Fibroblast of pulmonary artery (primary cell): Measurements from ENCODE around the gene RNF4.

Experiments
- DNase-seq: peaks from one replicate; pipeline ENCODE4 v3.0.0-alpha.2; 2010; ENCODE audit warnings: low read depth
- H3K4me3 ChIP-seq: replicated peaks from 2 replicates; pipeline ENCODE4 v1.5.1; 2011; ENCODE audit warnings: low read depth, mild to moderate bottlenecking, control low read depth, low read length, moderate library complexity
- TF ChIP-seq, protein P1 (sequence below): IDR thresholded peaks from 2 replicates; pipeline ENCODE4 v1.5.1; 2011; ENCODE audit warnings: mild to moderate bottlenecking, control low read depth, low read length, inconsistent platforms; ENCODE audit errors: missing control alignments

Gene RNF4

DNA sequence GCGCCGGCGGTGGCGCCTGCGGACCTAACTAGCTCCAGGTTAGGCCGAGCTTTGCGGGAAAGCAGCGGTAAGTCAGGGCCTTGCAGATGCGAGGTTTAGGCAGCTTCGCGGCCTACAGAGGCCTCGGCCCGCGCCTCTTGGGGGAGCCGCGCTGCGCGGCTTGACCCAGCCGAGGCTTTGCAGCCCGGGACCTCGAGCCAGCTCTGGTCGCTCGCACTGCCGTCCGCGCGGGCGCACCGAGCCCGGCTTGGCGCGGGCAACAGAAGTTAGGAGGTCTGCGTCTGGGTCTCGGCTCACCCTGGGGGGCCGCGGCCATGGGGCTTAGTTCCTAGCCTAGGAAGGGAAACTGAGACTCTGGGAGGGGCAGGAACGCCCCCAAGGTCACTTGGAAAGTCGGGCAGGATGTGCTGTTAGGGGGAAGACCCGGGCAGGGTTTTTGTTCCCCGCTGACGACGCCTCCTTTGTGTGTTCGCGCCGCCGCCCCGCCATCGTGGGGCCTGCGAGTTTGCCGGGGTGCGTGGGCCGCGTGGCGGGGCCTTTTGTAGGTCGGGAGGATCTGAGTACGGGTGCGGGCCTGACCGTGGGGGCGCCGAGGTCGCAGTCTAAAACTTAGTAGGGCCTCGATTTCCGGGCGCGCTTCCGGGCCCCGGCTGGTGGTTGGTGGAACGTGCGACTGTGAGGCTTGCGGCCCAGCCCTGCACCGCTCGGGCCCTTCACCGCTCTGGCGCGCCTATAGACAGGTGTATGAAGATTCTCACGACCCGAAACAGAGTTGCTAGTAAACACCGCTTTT lies 482 bp downstream of the RNF4 start:
- no peak for DNase-seq
- peak overlapping the region; percentile 91 for H3K4me3 ChIP-seq
- TF ChIP-seq, protein P1, sequence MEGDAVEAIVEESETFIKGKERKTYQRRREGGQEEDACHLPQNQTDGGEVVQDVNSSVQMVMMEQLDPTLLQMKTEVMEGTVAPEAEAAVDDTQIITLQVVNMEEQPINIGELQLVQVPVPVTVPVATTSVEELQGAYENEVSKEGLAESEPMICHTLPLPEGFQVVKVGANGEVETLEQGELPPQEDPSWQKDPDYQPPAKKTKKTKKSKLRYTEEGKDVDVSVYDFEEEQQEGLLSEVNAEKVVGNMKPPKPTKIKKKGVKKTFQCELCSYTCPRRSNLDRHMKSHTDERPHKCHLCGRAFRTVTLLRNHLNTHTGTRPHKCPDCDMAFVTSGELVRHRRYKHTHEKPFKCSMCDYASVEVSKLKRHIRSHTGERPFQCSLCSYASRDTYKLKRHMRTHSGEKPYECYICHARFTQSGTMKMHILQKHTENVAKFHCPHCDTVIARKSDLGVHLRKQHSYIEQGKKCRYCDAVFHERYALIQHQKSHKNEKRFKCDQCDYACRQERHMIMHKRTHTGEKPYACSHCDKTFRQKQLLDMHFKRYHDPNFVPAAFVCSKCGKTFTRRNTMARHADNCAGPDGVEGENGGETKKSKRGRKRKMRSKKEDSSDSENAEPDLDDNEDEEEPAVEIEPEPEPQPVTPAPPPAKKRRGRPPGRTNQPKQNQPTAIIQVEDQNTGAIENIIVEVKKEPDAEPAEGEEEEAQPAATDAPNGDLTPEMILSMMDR, result no peak

DNA sequence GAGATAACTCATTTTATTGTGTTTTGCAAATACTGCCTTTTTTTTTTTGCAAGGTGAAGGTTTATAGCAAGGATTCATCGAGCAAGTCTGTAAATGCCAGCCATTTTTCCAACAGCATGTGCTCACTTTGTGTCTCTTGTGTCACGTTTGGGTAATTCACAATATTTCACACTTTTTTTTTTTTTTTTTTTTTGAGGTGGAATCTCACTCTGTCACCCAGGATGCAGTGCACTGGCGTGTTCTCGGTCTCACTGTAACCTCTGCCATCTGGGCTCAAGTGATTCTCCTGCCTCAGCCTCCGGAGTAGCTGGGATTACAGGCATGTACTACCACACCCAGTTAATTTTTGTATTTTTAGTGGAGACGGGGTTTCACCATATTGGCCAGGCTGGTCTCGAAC lies 1.9 kb downstream of the RNF4 start:
- no peak for DNase-seq
- peak overlapping the region; percentile 91 for H3K4me3 ChIP-seq
- TF ChIP-seq, protein P1, result no peak

DNA sequence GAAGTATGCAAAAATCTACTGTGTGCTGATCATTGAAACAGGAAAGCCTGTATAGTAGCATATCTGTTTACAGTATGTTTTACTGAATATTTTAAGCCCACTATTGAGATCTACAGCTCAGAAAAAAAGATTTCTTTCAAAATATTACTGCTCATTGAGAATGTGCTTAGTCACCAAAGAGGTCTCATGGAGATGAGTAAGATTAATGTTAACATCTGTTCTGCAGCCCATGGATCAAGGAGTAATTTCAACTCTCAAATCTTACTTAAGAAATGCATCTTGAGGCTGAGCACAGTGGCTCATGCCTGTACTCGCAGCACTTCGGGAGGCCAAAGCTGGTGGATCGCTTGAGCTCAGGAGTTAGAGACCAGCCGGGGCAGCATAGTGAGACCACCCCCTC lies 3.3 kb downstream of the RNF4 start:
- H3K4me3 ChIP-seq, result no peak overlapping the region
- TF ChIP-seq, protein P1, result no peak
- peak; percentile 31 for DNase-seq

DNA sequence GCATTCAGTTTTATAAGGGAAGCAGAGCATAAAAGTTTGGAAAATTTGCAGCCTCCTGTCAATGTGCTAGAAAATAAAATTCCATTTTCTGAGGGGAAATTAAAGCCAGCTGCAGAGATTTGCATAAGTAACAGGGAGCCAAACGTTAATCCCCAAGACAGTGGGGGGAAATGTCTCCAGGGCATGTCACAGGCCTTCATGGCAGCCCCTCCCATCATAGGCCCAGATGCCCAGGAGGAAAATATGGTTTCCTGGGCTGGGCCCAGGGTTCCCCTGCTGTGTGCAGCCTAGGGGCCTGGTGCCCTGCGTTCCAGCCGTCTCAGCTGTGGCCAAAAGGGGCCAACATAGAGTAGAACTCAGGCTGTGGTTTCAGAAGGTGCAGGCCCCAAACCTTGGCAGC lies 9.3 kb downstream of the RNF4 start:
- DNase-seq, result no peak

DNA sequence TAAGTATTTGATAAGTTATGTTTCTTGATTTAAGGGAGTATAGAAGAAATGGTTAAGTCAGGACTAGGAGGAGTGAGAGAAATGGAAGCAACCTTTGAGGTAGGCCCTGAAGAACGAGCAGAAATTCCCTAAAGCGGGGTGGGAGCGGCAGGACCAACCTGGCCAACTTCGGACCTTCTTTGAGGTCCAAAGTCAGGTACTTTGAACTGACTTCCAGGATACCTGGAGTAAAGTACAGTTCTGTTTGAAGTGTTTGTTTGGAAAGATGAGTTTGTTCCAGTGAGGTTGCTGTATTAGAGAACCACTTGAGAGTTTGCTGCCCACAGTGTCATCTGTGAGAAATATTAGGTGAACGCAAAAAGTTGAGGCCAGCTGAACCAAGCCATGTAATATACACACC lies 11.7 kb downstream of the RNF4 start:
- no peak overlapping the region for H3K4me3 ChIP-seq
- DNase-seq, result no peak
- TF ChIP-seq, protein P1, result no peak

More for the DNA sequence above, 9.3 kb downstream of the RNF4 start:
- no peak overlapping the region for H3K4me3 ChIP-seq
- TF ChIP-seq, protein P1, result no peak

DNA sequence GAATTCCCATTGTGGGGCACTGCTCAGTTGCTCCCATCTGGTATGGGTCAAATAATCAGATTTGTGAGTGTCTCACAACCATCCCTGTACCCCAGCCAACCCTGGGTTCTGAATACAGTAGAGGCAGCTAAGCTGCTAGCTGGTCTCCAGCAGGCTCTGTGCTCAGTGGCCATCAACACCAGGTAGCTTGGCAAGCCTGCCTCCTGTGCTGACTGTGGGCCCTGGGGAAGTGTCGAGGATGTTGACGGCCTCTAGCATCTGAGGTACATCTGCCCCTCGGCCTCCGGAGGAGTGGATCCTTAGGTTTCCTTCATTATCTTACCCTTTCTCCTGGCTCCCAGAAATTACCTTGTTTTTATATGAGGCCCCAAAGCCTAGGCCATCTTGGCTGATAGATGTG lies 13.3 kb downstream of the RNF4 start:
- TF ChIP-seq, protein P1, result no peak

DNA sequence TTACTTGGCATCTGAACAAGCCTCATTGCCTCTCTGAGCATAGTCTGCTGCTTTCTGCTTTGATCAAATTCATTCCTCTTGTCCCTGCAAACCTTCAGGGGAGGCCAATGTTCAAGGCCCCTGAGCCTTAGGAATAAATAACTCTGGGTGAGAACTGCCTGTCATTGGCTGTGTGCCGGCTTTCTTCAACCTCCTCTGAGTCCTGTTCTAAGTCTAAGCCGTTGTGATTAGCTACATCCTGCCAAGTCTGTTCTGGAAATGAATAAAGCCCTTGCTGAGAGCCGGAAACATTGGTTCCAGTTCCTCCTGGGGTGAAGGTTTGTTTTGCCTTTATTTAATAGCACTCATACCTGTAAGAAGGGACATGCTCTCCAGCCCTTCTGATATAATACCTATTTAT lies 13.8 kb downstream of the RNF4 start:
- peak; percentile 69 for DNase-seq

More for the DNA sequence above, 13.3 kb downstream of the RNF4 start:
- DNase-seq, result no peak
- no peak overlapping the region for H3K4me3 ChIP-seq

More for the DNA sequence above, 13.8 kb downstream of the RNF4 start:
- TF ChIP-seq, protein P1, result no peak
- H3K4me3 ChIP-seq, result no peak overlapping the region
